Measurements from ENCODE around the gene CEP70. TPM values are rescaled to one million over a fixed set of nuclear protein-coding genes. Genes with fewer than 3 reads are reported as not detected.

CEP70 gene
- 10 to 100 TPM; 11.2 to 57.8 (median 23.0) TPM for total RNA-seq

GRCh38 chr3:138594150-138594934 is at the start of gene CEP70:
Gene CEP70 (minus strand): TSS chr3:138594260. CDS start chr3:138572927, 21,333 bp downstream.
- H3K4me1 ChIP-seq, result peaks cover 0 to 17% (median 0%) of the 10 kb centered on the region in 4 donors

GRCh38 chr3:138642927-138643253 is 48.8 kb upstream of the CEP70 start:
- H3K36me3 ChIP-seq, result no peaks in the 10 kb centered on the region
- no peak overlapping the region for H3K4me3 ChIP-seq
- H3K4me1 ChIP-seq, result no peaks in the 10 kb centered on the region
- no peaks in the 10 kb centered on the region for H3K27me3 ChIP-seq
- no peak for DNase-seq
- no peak for TF ChIP-seq CTCF (IDR thresholded peaks at IDR 0.05)
- H3K9me3 ChIP-seq, result peaks cover 0 to 13% (median 0%) of the 10 kb centered on the region in 4 donors
- no peak overlapping the region for H3K27ac ChIP-seq

More at GRCh38 chr3:138594150-138594934, at the start of gene CEP70:
- Histone ChIP-seq H3K27me3 (no peaks in the 10 kb centered on the region), H3K27ac (peak within 1 kb of the TSS; percentile 83 to 97 (median 92)), H3K9me3 (no peaks in the 10 kb centered on the region), H3K4me3 (peak within 1 kb of the TSS; percentile 59 to 85 (median 71)), H3K36me3 (no peaks in the 10 kb centered on the region)
- peak; percentile 93 to 97 (median 93) for DNase-seq
- peak; percentile 63 to 97 (median 94) for TF ChIP-seq CTCF (IDR thresholded peaks at IDR 0.05)
- peak; percentile 73 to 76 for TF ChIP-seq POLR2A (IDR thresholded peaks at IDR 0.05)

GRCh38 chr3:138642226-138642926 is 48.3 kb upstream of the CEP70 start:
- H3K9me3 ChIP-seq, result peaks cover 0 to 13% (median 0%) of the 10 kb centered on the region in 4 donors
- H3K4me3 ChIP-seq, result no peak overlapping the region
- no peaks in the 10 kb centered on the region for H3K27me3 ChIP-seq
- no peak for DNase-seq
- H3K36me3 ChIP-seq, result no peaks in the 10 kb centered on the region
- no peaks in the 10 kb centered on the region for H3K4me1 ChIP-seq
- TF ChIP-seq POLR2A (IDR thresholded peaks at IDR 0.05) (no peak), CTCF (IDR thresholded peaks at IDR 0.05) (no peak)
- no peak overlapping the region for H3K27ac ChIP-seq

GRCh38 chr3:138640537-138640936 is 46.5 kb upstream of the CEP70 start:
- Histone ChIP-seq H3K4me3 (no peak overlapping the region), H3K27me3 (no peaks in the 10 kb centered on the region), H3K27ac (no peak overlapping the region), H3K9me3 (no peaks in the 10 kb centered on the region), H3K4me1 (no peaks in the 10 kb centered on the region), H3K36me3 (no peaks in the 10 kb centered on the region)
- no peak for DNase-seq
- TF ChIP-seq POLR2A (IDR thresholded peaks at IDR 0.05) (no peak), CTCF (IDR thresholded peaks at IDR 0.05) (no peak)

- Histone ChIP-seq H3K27me3 (no peaks in the 10 kb centered on the region), H3K36me3 (no peaks in the 10 kb centered on the region), H3K9me3 (no peaks in the 10 kb centered on the region), H3K4me3 (no peak overlapping the region), H3K27ac (no peak overlapping the region), H3K4me1 (no peaks in the 10 kb centered on the region)
- no peak for TF ChIP-seq CTCF (IDR thresholded peaks at IDR 0.05)
- no peak for TF ChIP-seq POLR2A (IDR thresholded peaks at IDR 0.05)
- no peak for DNase-seq
These were observed 44.6 kb upstream of the CEP70 start for GRCh38 chr3:138638641-138639040.
